Measurements from ENCODE around the gene NTM. TPM values are rescaled to one million over a fixed set of nuclear protein-coding genes. Genes with fewer than 3 reads are reported as not detected.

NTM gene
- total and polyA plus RNA-seq, 2 donors (not counting 1 experiment from before 2014, with no cell fraction given): 12.3 to 28.6 TPM

DNA sequence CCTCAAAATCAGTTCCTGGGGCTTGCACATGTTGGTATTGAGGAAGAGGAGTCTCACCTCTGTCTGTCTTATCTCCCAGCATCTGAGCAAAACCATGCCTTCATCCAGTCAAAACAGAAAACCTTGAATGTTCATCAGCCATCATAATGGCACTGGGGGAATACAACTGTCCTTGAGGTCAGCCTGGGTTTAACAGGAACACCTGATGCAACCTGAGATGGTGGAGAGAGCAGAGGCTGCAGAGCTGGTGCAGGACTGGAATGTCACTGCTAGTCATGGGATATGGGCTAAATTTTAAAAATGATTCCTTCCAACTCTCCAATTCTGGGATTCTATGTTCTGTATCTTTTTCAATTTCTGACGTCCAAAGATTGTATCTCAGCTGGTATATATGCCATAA is 931.0 kb downstream of the NTM start:
- Histone ChIP-seq H4K20me1 (ENCODE audit: control insufficient read depth, extremely low read depth, insufficient read depth, low read length) (no peaks in the 10 kb centered on the region), H3K4me1 (ENCODE audit: control insufficient read depth, extremely low read depth, insufficient read depth, low read length) (no peaks in the 10 kb centered on the region), H3K27me3 (ENCODE audit: control insufficient read depth, insufficient read depth, low read length) (no peaks in the 10 kb centered on the region), H3K4me2 (ENCODE audit: extremely low read depth, insufficient read depth, low read length) (no peak overlapping the region), H3K9me3 (ENCODE audit: control insufficient read depth, insufficient read depth, low read depth, low read length) (no peaks in the 10 kb centered on the region), H3K79me2 (ENCODE audit: control insufficient read depth, insufficient read depth, low read length) (no peaks in the 10 kb centered on the region), H3K4me3 (replicated peaks in 1 of 4; ENCODE audit: control extremely low read depth in 1 of 4, insufficient read depth in 1 of 4, low read depth in 3 of 4, low read length in 4 of 4) (no peak overlapping the region), H3K36me3 (ENCODE audit: control insufficient read depth, insufficient read depth, low read length) (no peaks in the 10 kb centered on the region), H3K9ac (ENCODE audit: insufficient read depth, low read length) (no peak overlapping the region), H2AFZ (ENCODE audit: low read length) (no peak overlapping the region), H3K27ac (ENCODE audit: insufficient read depth, low read length) (no peak overlapping the region)
- DNase-seq (ENCODE audit: low read depth in 2 of 2): no peak
- TF ChIP-seq CTCF (conservative IDR thresholded peaks at IDR 0.05 in 1 of 2, IDR thresholded peaks at IDR 0.05 in 1 of 2; ENCODE audit: low read depth in 1 of 2, low read length in 2 of 2): no peak
- no peak for TF ChIP-seq EZH2 (IDR thresholded peaks at IDR 0.05; ENCODE audit: low read length, missing control alignments)

DNA sequence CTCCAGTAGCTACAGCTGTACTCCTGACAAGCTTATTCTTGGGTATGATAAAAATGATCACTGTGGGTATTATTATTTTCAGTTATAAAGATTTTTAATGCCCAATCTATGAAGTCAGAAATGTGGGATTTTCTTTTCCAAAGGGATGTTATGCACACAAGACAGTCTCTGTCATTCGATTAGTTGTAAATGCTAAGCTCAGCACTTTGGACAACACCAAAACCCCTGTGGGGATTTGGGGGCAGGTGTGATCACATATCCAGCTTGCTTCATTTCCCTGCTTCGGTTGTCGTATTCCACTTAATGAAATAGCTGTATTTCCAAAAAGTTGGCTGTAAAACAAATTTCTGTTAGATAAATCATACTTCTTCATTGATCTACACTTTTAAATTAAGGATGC is 931.5 kb downstream of the NTM start:
- H3K79me2 ChIP-seq (ENCODE audit: control insufficient read depth, insufficient read depth, low read length): no peaks in the 10 kb centered on the region
- TF ChIP-seq EZH2 (IDR thresholded peaks at IDR 0.05; ENCODE audit: low read length, missing control alignments) (no peak), CTCF (conservative IDR thresholded peaks at IDR 0.05 in 1 of 2, IDR thresholded peaks at IDR 0.05 in 1 of 2; ENCODE audit: low read depth in 1 of 2, low read length in 2 of 2) (no peak)
- H3K4me3 ChIP-seq (replicated peaks in 1 of 4; ENCODE audit: control extremely low read depth in 1 of 4, insufficient read depth in 1 of 4, low read depth in 3 of 4, low read length in 4 of 4): no peak overlapping the region
- no peaks in the 10 kb centered on the region for H3K36me3 ChIP-seq (ENCODE audit: control insufficient read depth, insufficient read depth, low read length)
- no peak overlapping the region for H3K9ac ChIP-seq (ENCODE audit: insufficient read depth, low read length)
- DNase-seq (ENCODE audit: low read depth in 2 of 2): no peak
- no peaks in the 10 kb centered on the region for H3K9me3 ChIP-seq (ENCODE audit: control insufficient read depth, insufficient read depth, low read depth, low read length)
- no peak overlapping the region for H3K4me2 ChIP-seq (ENCODE audit: extremely low read depth, insufficient read depth, low read length)
- H3K4me1 ChIP-seq (ENCODE audit: control insufficient read depth, extremely low read depth, insufficient read depth, low read length): no peaks in the 10 kb centered on the region
- no peaks in the 10 kb centered on the region for H3K27me3 ChIP-seq (ENCODE audit: control insufficient read depth, insufficient read depth, low read length)
- H4K20me1 ChIP-seq (ENCODE audit: control insufficient read depth, extremely low read depth, insufficient read depth, low read length): no peaks in the 10 kb centered on the region
- H3K27ac ChIP-seq (ENCODE audit: insufficient read depth, low read length): no peak overlapping the region
- no peak overlapping the region for H2AFZ ChIP-seq (ENCODE audit: low read length)

DNA sequence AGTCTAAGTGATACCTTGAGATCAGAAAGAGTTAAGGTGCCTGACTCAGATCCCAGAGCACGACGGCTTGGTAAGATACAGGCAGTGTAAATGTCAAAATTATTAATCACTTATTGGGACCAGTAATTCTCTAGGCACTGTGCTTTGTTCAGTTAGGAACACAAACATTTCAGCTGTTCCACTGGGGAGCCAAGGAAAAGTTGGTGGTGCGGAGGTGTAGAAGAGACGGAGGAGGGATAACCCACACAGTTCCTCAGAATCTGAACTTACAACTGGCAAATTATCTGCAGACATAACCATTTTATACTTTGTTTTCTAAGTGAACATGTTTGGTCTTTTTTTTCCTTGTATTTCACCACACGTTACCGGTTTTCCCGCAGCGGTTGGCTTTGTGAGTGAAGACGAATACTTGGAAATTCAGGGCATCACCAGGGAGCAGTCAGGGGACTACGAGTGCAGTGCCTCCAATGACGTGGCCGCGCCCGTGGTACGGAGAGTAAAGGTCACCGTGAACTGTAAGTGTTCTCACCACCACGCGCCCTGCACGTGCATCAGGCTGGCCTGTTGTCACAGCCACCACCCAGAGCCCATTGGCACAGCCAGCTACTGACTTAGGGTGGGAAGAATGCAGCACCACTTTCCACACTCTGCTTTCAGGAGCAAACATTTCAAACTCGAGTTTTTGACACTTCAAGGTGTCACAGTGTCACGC is 937.0 kb downstream of the NTM start:
- Histone ChIP-seq H3K27ac (ENCODE audit: insufficient read depth, low read length) (no peak overlapping the region), H3K4me3 (replicated peaks in 1 of 4; ENCODE audit: control extremely low read depth in 1 of 4, insufficient read depth in 1 of 4, low read depth in 3 of 4, low read length in 4 of 4) (no peak overlapping the region), H3K36me3 (ENCODE audit: control insufficient read depth, insufficient read depth, low read length) (no peaks in the 10 kb centered on the region), H3K4me1 (ENCODE audit: control insufficient read depth, extremely low read depth, insufficient read depth, low read length) (no peaks in the 10 kb centered on the region), H3K9ac (ENCODE audit: insufficient read depth, low read length) (no peak overlapping the region), H3K4me2 (ENCODE audit: extremely low read depth, insufficient read depth, low read length) (no peak overlapping the region), H3K79me2 (ENCODE audit: control insufficient read depth, insufficient read depth, low read length) (no peaks in the 10 kb centered on the region), H3K9me3 (ENCODE audit: control insufficient read depth, insufficient read depth, low read depth, low read length) (no peaks in the 10 kb centered on the region), H2AFZ (ENCODE audit: low read length) (no peak overlapping the region), H4K20me1 (ENCODE audit: control insufficient read depth, extremely low read depth, insufficient read depth, low read length) (no peaks in the 10 kb centered on the region), H3K27me3 (ENCODE audit: control insufficient read depth, insufficient read depth, low read length) (no peaks in the 10 kb centered on the region)
- no peak for DNase-seq (ENCODE audit: low read depth in 2 of 2)
- TF ChIP-seq CTCF (conservative IDR thresholded peaks at IDR 0.05 in 1 of 2, IDR thresholded peaks at IDR 0.05 in 1 of 2; ENCODE audit: low read depth in 1 of 2, low read length in 2 of 2) (no peak), EZH2 (IDR thresholded peaks at IDR 0.05; ENCODE audit: low read length, missing control alignments) (no peak)
